ENCODE measurements around the gene GLRA3. TPM values are rescaled to one million over a fixed set of nuclear protein-coding genes. Genes with fewer than 3 reads are reported as not detected.
"Not testable (repeated sequence)": the region's sequence is repeated elsewhere in the genome, so short reads cannot be mapped to it uniquely, and the experiment has no call there.

Gene GLRA3
- total RNA-seq, 1 donor from 2014 or later: 33.0 TPM

DNA sequence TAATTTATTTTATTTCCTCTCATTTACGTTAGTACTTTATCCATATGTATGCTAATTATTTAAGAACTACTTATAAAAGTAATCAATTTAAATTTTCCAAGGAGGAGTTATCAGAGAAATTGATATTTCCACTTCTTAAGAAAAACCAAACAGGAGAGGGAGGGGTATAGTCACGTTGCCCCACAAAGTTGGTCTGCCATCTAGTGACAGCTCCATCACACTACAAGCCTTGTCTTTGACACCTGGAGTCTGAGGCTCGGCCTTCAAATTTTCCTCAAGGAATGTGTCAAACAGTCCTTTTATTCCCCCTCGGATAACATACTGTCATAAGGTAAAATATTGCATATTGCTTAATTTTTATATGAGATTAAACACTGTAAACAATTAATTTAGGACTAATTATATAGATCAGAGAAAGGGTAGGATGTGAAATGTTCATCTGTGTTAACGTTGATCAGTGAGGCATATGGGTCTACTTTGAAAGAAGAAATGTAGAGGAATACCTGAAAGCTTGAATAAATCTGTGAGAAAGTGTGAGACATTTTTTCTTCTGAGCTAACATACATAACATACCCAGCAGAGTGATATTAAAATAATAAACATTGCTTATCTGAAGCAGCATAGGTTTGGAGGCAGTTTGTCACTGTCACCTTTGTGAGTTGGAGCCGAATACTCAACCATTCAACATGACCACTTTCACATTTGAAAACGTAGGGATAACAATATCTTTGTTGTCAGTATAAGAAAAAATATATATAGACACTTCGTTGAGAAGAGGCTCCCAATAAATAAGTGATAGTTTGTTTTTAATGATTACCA, 114.4 kb downstream of the GLRA3 start:
- no peak for DNase-seq (ENCODE audit: low spot score)

DNA sequence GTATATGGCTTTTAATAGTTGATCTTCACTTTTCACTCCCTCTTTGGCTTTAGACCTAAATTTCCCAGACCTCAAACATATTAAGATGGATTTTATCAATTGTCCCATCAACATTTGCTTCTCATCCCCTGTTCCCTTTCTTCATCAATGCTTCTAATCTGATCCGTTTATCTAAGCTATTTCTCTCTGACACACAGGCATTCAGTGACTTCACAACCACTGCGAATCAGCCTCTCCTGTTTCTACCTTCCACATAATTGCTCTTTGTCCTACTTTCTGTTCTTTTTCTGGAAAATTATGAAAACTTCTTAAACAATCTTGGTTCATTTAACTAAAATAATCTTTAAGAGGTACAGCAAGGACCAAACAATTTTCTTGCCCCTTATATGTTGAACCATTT, 115.2 kb downstream of the GLRA3 start:
- no peak for DNase-seq (ENCODE audit: low spot score)

DNA sequence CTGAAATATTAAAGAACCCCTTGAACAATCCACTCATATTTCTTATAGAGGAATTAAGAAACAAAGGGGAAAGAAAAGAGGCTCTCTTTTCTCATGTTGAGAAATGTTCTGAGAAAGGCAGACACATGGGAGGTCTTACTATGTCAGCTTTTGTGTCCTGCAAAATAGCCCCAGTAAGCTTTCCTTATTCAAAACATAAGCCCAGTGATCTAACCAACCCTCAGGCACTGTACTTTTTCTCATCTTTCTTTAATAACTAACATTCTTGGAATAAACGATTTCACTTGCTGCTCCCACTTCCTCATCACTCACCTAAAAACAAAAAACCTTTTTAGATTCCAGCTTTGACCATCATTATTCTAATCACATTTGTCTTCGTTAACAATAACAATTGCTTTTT, 115.9 kb downstream of the GLRA3 start:
- no peak for DNase-seq (ENCODE audit: low spot score)

DNA sequence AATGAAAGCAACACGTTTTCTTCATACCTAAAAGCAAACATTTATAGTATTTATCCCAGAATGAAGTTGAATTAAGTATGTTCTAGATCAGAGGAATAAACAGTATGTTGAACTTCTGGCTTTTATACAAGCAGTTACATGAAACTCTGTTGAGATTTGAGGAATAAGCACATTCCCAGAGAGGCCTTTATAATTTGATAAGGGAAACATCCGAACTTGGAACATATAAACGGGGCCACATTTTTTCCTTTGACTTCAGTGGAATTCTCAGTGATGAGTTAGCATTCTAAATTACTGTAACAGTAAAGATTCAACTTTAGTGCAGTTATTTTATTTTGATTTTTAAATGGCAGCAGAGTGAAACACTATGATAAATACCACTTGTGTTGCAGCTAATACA, 119.5 kb downstream of the GLRA3 start:
- DNase-seq (ENCODE audit: low spot score): peak; percentile 56

DNA sequence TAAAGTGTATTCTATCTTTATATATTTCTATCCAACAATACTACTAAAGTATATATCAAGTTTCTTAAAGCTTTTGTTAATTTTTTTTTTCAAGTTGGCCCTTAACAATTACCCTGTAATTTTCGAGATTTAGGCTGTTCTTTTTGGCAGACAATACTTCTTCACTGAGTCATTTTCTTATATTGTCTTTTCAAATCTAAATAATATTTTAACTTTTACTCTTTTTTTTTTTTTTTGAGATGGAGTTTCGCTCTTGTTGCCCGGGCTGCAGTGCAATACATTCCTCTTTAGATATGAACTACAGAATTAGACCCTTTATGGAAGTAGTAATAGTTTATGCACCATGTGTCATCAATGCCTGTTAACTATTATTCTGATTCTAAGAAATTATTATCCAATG, 120.7 kb downstream of the GLRA3 start:
- DNase-seq (ENCODE audit: low spot score): no peak

DNA sequence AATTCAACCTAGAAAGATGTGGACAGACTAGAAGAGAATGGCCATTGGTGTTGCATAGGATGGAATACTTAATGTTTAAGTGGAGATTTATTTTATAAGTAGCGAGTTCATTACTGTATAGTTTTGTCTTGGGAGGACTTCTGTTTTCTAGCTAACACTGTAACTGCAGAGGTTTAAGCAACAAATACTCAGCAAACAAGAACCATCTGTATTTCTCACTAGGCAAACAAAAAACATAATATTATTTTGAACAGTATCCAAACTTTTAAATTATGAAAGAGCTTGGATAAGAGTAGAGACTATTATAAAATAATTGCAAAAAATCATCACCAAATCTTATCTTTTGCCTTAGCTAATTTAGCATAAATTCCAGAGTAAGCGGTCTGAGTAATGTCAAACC, 121.1 kb downstream of the GLRA3 start:
- no peak for DNase-seq (ENCODE audit: low spot score)

DNA sequence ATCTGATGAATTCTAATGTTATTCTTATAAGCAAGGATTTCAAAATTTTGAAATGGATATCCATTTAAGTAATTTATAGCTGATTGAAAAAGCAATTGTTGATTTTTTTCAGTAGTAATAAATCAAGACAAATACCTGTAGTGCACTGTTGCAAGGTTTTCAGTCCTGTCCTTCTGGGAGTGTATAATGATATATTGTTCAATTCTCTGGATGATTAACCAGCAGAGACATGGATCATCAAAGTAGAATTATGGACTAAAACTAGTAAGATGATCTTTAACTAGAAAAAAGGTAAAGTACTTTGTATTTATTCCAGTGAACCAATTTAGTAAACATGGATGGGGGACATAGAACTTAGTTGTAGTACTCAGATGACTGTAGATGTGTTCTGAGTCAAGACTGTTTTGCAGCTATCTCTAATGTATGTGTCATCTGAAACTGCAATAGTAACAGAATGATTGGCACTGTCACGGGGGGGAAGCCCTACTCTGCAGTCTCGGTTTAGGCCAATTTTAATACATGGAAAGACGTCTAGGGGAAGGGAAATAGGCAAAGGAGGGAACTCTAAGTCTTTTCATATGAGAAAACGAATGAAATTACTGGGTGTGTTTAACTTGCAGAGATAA, 121.9 kb downstream of the GLRA3 start:
- DNase-seq (ENCODE audit: low spot score): no peak

DNA sequence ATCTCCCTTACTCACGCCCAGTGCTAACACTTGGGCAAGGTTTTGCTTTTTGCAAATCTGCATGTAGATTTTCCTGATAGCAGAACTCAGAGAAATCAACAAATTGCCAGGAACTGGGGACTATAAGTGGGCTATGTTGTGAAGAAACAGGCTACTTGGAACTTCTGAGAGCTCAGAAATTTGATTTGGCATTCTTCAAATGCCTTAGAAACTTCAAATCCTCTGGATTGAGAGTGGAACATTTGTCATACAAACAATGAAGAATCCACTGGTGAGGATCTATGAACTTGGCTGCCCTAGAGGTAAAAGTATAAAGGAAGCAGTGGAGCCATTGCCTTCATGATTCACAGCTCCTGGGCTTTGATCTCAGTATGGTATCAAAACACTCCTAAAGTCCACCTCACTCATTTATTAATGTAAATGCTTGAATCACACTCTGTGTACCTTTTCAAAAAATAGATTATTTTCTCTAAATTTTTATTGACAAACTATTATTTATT, 126.0 kb downstream of the GLRA3 start:
- DNase-seq (ENCODE audit: low spot score): no peak

DNA sequence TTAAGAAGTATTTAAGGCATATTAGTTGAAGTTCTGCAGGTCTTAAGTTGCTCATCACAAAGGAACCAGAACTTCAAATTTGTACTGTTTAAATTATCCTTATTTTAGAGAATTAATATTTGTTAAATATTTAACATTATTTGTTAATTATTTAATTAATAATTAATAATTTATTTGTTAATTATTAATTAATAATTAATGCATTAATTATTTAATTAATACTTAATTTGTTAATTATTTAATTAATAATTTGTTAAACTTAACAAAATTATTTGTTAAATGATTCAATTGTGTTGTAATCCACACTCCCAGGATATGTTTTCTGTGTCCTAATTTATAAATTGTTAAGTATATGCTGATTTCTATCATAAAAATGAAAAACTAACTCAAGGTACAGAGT, 129.4 kb downstream of the GLRA3 start:
- no peak for DNase-seq (ENCODE audit: low spot score)

DNA sequence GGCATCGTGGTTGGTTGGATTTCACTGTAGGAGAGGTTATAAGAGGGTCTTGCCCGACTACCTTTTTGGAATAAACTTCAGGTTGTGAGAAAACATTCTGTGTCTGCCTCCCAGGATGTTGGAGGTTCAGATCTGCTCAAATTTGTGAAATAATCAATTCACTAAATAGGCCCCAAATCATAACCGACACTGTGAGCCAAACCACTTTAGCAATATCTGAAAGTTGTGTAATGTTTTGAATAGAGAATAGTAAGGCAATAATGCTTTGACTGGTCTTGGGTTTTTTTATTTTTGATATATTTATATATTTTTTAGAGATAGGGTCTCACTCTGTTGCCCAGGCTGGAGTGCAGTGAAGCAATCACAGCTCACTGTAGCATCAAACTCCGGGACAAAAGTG, 131.2 kb downstream of the GLRA3 start:
- DNase-seq (ENCODE audit: low spot score): no peak

DNA sequence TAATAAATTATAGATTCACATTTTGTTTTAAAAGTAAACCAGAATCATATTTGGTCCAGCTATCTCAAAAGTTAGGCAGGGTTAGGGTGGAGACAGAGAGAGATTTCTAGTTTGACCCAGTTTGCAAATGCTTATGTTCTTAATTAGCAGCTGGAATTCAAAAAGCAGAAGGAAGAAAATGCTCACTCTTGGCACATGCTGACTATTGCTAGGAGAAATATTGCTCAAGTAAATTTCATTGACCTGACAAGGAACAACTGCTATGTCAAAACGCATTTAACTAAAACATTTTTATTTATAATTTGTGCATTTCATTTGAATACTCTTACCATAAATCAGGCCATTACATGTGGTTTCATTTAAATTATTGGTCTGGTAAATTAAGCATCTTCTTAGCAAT, 131.8 kb downstream of the GLRA3 start:
- peak; percentile 72 for DNase-seq (ENCODE audit: low spot score)

DNA sequence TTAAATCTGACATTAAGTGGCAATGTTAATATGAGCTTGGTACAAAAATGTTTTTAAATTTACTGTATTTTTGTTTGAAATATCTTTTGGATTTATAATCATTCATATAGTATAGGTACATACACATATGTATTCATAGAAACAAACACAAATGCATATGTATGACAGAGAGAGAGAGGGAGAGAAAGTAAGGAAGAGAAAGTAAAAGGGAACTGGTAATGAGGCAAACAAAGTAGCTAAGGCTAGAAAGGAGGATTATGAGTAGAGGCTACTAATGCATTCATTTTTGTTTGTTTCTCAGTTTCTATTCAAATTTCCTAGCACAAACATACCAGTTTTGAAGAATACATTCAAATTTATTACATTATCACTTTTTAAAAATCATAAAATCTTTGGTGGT, 132.4 kb downstream of the GLRA3 start:
- DNase-seq (ENCODE audit: low spot score): no peak

DNA sequence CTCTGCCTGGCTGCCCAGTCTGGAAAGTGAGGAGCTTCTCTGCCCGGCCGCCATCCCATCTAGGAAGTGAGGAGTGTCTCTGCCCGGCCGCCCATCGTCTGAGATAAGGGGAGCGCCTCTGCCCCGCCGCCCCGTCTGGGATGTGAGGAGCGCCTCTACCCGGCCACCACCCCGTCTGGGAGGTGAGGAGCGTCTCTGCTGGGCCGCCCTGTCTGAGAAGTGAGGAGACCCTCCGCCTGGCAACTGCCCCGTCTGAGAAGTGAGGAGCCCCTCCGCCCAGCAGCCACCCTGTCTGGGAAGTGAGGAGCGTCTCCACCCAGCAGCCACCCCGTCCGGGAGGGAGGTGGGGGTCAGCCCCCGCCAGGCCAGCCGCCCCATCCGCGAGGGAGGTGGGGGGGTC, 137.2 kb downstream of the GLRA3 start:
- DNase-seq (ENCODE audit: low spot score): not testable (repeated sequence)

DNA sequence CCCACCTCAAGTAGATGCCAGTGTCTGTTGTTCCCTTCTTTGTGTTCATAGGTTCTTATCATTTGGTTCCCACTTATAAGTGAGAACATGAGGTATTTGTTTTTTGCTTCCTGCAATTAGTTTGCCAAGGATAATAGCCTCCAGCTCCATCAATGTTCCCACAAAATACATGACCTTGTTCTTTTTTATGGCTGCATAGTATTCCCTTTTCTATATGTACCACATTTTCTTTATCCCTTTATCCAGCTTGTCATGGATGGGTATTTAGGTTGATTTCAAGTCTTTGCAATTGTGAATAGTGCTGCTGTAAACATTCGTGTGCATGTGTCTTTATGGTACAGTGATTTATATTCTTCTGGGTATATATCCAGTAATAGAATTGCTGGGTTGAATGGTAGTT, 138.4 kb downstream of the GLRA3 start:
- DNase-seq (ENCODE audit: low spot score): no peak

DNA sequence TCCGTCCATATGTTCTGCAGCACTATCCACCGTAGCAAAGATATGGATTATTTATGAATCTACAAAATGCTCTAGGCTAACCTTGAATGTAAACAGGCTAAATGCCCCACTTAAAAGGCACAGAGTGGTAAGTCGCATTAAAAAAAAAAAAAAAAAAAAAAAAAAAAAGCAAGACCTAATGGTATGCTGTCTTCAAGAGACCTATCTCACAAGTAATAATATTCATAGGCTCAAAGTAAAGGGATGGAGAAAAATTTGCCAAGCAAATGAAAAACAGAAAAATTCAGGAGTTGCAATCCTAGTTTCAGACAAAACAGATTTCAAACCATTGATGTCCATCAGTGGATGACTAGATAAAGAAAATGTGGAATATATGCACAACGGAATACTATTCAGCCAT, 139.4 kb downstream of the GLRA3 start:
- no peak for DNase-seq (ENCODE audit: low spot score)

DNA sequence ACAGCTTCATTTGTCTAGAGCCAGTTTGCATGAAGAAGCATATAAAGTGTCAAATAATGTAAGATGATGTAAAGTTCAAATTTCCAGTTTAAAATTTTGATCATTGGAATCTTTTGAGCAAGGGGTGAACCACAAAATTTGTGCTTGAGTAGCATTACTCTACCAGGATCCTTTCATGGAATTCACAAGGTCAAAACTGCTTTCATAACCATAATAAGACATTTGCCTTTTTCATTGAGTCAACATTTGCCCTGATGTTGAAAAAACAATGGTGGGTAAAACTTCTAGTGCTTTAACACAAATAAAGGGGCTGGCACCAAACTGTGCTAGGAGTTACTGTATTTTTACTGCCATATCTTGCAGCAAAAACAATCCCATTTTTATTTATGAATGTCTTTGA, 142.2 kb downstream of the GLRA3 start:
- no peak for DNase-seq (ENCODE audit: low spot score)

DNA sequence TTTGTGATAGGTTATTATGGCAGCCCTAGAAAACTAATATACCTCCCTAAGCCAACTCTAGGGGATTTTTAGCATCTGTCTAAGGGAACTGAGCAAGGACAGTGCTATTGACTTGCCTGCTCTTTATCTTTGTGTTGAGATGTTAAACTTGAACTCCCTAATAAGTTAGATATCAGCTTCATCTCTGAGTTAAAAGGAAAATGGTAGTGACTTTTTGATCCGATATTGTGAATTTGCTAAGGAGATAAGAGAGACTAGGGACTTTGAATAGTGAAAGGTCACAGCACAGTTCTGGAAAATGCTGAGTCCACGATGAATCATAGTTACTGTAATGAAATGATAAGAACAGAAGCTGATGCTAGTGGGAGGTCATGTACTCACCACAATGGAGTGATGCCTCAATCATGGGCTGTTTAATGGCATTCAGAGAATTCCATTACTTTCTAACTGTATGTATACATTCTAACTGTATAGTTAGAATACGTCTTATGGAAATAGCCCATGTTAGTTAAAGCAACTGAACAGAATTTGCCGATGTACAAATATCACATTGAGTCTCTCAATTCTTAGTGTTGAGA, 147.2 kb downstream of the GLRA3 start:
- DNase-seq (ENCODE audit: low spot score): no peak

DNA sequence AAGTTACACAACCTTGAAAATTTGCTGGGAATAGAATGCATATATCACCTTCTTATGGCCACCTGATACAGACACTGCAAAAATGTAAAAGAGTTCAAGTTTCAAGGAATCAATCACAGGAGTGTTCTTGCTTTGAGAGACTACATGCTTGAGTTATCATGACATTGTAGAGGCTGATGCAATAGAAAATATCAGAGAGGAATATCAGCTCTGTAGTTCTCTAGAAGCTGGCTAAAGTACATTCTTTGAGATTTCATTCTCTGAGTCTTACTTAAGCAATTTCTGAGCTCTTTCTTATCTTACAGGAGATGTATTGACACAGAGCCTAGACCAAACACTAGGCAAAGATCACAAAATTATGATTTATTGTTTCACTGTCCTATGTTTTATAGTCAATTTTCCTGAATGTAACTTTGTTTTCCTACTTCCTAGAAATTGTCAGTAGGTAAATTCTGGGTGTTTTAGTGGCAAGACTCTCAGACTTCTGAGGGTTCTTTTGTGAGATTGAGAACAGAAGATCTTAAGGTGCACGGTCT, 154.7 kb downstream of the GLRA3 start:
- DNase-seq (ENCODE audit: low spot score): no peak

DNA sequence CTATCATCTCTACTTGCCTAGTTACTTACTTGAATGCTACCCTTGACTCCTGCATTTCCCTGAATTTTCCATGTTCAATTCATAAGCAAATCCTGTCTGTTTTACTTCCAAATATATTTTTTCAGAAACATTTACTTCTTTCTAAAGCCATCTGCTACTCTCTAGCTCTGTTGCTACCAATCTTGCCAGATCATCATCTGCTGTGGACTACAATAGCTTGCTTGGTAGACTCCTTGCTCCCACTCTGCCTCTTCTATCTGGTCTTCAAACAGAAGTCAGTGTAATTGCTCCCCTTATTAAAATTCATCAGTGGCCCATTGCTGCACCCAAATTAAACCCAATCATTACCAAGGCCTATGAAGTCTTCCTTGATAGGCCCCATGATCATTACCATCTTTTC, 155.2 kb downstream of the GLRA3 start:
- no peak for DNase-seq (ENCODE audit: low spot score)

DNA sequence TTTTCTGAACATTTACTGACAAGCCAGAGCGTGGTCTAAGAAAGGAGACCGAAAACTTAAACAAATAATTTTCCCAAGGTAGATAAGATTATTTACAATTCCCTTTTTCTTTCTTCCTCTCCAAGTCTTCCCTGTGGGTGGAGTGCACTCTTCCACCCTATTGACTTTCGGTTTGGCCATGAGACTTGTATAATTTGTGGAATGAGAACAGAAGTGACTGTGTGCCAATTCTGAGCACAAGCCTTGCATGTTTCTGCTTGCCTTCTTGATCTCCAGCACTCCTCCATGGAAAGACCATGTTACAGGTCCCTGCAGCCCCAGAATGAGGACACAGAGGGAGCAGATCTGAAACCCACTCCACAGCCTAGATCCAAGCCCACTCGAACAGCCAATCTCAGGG, 156.8 kb downstream of the GLRA3 start:
- DNase-seq (ENCODE audit: low spot score): no peak

DNA sequence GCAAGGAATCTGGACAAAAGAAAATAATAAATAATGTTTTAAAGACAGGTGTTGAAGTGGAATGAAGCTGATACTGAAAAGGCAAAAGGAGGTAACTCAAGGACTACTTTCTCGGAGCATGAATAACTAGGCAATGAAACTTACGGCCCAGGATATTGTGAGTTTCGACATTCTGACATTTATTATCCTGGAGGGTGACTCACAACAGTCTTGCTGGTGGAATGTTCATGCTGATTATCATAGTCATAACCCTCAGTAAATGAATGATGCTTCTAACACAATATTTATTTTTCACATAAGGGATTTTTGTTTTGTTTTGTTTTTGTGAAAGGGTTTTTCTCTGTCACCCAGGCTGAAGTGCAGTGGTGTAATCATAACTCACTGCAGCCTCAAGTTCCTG, 159.8 kb downstream of the GLRA3 start:
- DNase-seq (ENCODE audit: low spot score): peak; percentile 30

DNA sequence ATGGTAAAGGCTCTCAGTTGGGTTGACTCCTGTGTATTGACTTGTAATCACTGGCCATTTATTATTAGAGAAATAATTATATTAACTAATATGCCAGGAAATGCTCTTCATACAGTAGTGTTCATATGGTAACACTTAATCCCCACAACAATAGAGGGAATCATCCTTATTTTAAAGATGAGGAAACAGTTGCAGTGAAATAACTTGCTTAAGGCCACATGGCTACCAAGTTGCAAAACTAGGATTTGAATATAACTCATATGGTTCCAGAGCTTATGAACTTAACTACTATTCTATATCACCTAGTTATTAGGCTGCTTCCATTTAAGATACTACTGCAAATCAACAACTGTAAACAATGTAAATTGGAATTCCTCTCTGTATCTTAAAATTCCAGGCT, 163.2 kb downstream of the GLRA3 start:
- DNase-seq (ENCODE audit: low spot score): no peak

DNA sequence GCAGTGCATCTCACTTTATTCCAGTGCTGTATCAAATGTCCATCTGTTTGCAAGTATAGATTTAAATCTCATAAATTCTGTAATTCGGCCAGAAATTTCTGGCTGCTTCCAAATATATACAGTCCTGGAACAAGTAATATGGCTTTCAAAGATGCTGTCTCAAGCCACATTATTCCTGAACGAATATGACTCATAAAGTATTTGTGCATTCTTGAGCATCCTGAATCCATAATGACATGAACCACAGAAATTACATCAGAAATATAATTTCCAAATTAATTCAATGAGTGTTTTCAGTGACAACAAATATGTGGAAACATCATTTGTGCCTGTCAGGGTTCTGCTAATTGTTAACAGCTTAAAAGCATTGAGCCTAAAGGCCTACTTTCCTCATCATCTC, 165.8 kb downstream of the GLRA3 start:
- DNase-seq (ENCODE audit: low spot score): no peak

Data from umbilical cord (tissue), 2 donors.